ENCODE results near the gene CDH4.
"Not testable (repeated sequence)": the region's sequence is repeated elsewhere in the genome, so short reads cannot be mapped to it uniquely, and the experiment has no call there.

CDH4 gene

GRCh38 chr20:61966492-61967244 lies 714.6 kb downstream of the CDH4 start:
- DNase-seq = no peak

- DNase-seq = no peak
Observed at GRCh38 chr20:61967300-61967699, 715.2 kb downstream of the CDH4 start.

- DNase-seq = no peak
Observed at GRCh38 chr20:61968036-61968810, 716.2 kb downstream of the CDH4 start.

GRCh38 chr20:61968932-61969331 lies 716.9 kb downstream of the CDH4 start:
- DNase-seq = no peak

GRCh38 chr20:61969806-61970205 lies 717.7 kb downstream of the CDH4 start:
- no peak for DNase-seq

- no peak for DNase-seq
Observed at GRCh38 chr20:61970357-61970756, 718.3 kb downstream of the CDH4 start.

- not testable (repeated sequence) for DNase-seq
Observed at GRCh38 chr20:61971595-61971994, 719.5 kb downstream of the CDH4 start.

- DNase-seq = no peak
Observed at GRCh38 chr20:61972636-61973508, 720.8 kb downstream of the CDH4 start.

GRCh38 chr20:61973515-61974356 lies 721.7 kb downstream of the CDH4 start:
- no peak for DNase-seq

- DNase-seq = no peak
Observed at GRCh38 chr20:61974357-61974665, 722.2 kb downstream of the CDH4 start.

GRCh38 chr20:61975407-61976129 lies 723.5 kb downstream of the CDH4 start:
- DNase-seq = no peak

- no peak for DNase-seq
Observed at GRCh38 chr20:61976263-61976643, 724.2 kb downstream of the CDH4 start.

GRCh38 chr20:61976644-61977418 lies 724.8 kb downstream of the CDH4 start:
- peak; percentile 89 for DNase-seq

- no peak for DNase-seq
Observed at GRCh38 chr20:61977419-61977786, 725.3 kb downstream of the CDH4 start.

GRCh38 chr20:61978491-61978890 lies 726.4 kb downstream of the CDH4 start:
- no peak for DNase-seq

- DNase-seq = no peak
Observed at GRCh38 chr20:61979090-61979489, 727.0 kb downstream of the CDH4 start.

GRCh38 chr20:61979701-61980635 lies 727.9 kb downstream of the CDH4 start:
- no peak for DNase-seq

- no peak for DNase-seq
Observed at GRCh38 chr20:61980647-61981583, 728.9 kb downstream of the CDH4 start.

- not testable (repeated sequence) for DNase-seq
Observed at GRCh38 chr20:61981691-61982090, 729.6 kb downstream of the CDH4 start.

All from NCI-H2107 (cell line).